Measurements from ENCODE around the gene LTBP1. TPM values are rescaled to one million over a fixed set of nuclear protein-coding genes. Genes with fewer than 3 reads are reported as not detected.

The LTBP1 gene
- total RNA-seq, 1 donor from 2014 or later, result 43.9 TPM

- no peak overlapping the region for H3K4me3 ChIP-seq (ENCODE audit: low read depth, low read length)
- TF ChIP-seq CTCF (conservative IDR thresholded peaks at IDR 0.05; ENCODE audit: low read depth, low read length), result no peak
- DNase-seq (ENCODE audit: low read depth), result no peak
Measured at GRCh38 chr2:32949260-32949659, 2.5 kb downstream of the LTBP1 start.

- H3K4me3 ChIP-seq (ENCODE audit: low read depth, low read length), result no peak overlapping the region
- DNase-seq (ENCODE audit: low read depth), result no peak
- no peak for TF ChIP-seq CTCF (conservative IDR thresholded peaks at IDR 0.05; ENCODE audit: low read depth, low read length)
Measured at GRCh38 chr2:32951672-32952071, 4.9 kb downstream of the LTBP1 start.

- no peak for TF ChIP-seq CTCF (conservative IDR thresholded peaks at IDR 0.05; ENCODE audit: low read depth, low read length)
- no peak overlapping the region for H3K4me3 ChIP-seq (ENCODE audit: low read depth, low read length)
- DNase-seq (ENCODE audit: low read depth), result no peak
Measured at GRCh38 chr2:32952761-32953476, 6.2 kb downstream of the LTBP1 start.

- TF ChIP-seq CTCF (conservative IDR thresholded peaks at IDR 0.05; ENCODE audit: low read depth, low read length), result no peak
- no peak overlapping the region for H3K4me3 ChIP-seq (ENCODE audit: low read depth, low read length)
- no peak for DNase-seq (ENCODE audit: low read depth)
Measured at GRCh38 chr2:32954206-32954605, 7.5 kb downstream of the LTBP1 start.

GRCh38 chr2:32958821-32959220 is 12.1 kb downstream of the LTBP1 start:
- TF ChIP-seq CTCF (conservative IDR thresholded peaks at IDR 0.05; ENCODE audit: low read depth, low read length), result no peak
- no peak overlapping the region for H3K4me3 ChIP-seq (ENCODE audit: low read depth, low read length)
- DNase-seq (ENCODE audit: low read depth), result no peak

- DNase-seq (ENCODE audit: low read depth), result no peak
- H3K4me3 ChIP-seq (ENCODE audit: low read depth, low read length), result no peak overlapping the region
- no peak for TF ChIP-seq CTCF (conservative IDR thresholded peaks at IDR 0.05; ENCODE audit: low read depth, low read length)
Measured at GRCh38 chr2:32960238-32960637, 13.5 kb downstream of the LTBP1 start.
